Vagina (tissue), 2 donors: Measurements from ENCODE around the gene STXBP5. TPM values are rescaled to one million over a fixed set of nuclear protein-coding genes. Genes with fewer than 3 reads are reported as not detected.

Experiments used
- DNase-seq, 2 donors: peaks; one replicate each; pipeline ENCODE4 v3.0.0-alpha.2; 2017; ENCODE audit errors: extremely low spot score in 2 of 2
- H3K27ac ChIP-seq: fragments of 200-600 bp; sonication (generic); one replicate; pipeline ENCODE4 v1.5.1; 2019
- H3K27me3 ChIP-seq: fragments of 200-600 bp; sonication (generic); one replicate; pipeline ENCODE4 v1.5.1; 2019
- H3K36me3 ChIP-seq, 2 donors: fragments of 200-600 bp; sonication (generic); one replicate each; pipeline ENCODE4 v1.5.1; 2017 to 2019
- H3K4me1 ChIP-seq: fragments of 200-600 bp; sonication (generic); one replicate; pipeline ENCODE4 v1.5.1; 2019
- H3K4me3 ChIP-seq, 2 donors: fragments of 200-600 bp; sonication (generic); 1 replicate in 1 of 2; 2 replicates in 1 of 2; pipeline ENCODE4 v1.5.1; 2016 to 2019
- H3K9me3 ChIP-seq: fragments of 200-600 bp; sonication (generic); one replicate; pipeline ENCODE4 v1.5.1; 2019
- CTCF ChIP-seq, 3 experiments: fragments of 450-650 bp in 2 of 3; fragments of 200-600 bp in 1 of 3; sonication (generic) in 1 of 3; IDR thresholded peaks; one replicate each; pipeline ENCODE4 v1.5.1; 2017 to 2019; ENCODE audit warnings: antibody characterized with exemption in 3 of 3, mild to moderate bottlenecking in 2 of 3, moderate library complexity in 2 of 3
- POLR2A ChIP-seq, 2 donors: fragments of 450-650 bp; IDR thresholded peaks; one replicate each; pipeline ENCODE4 v1.6.1; 2017; ENCODE audit warnings: antibody characterized with exemption in 2 of 2, mild to moderate bottlenecking in 2 of 2, moderate library complexity in 2 of 2
- POLR2AphosphoS5 ChIP-seq, 2 donors: sonication (generic); formaldehyde crosslinking; IDR thresholded peaks; one replicate each; pipeline ENCODE4 v1.9.0; 2017; ENCODE audit warnings: antibody characterized with exemption in 2 of 2, mild to moderate bottlenecking in 2 of 2, low read depth in 1 of 2; ENCODE audit not compliant: insufficient read depth in 1 of 2
- intact Hi-C: fragments of 100-400 bp; cut with DNase I; formaldehyde crosslinking; loops from one replicate; pipeline ENCODE4 v1.15.1; 2023
- total RNA-seq: library from RNA; depleted of rRNA; stranded (reverse); fragments of >200 nt; gene quantifications from one replicate; pipeline ENCODE4 v1.2.3, GENCODE V29; 2016

STXBP5 gene
- total RNA-seq, 1 donor from 2014 or later = 33.9 TPM

GRCh38 chr6:147310521-147310920, 106.3 kb downstream of the STXBP5 start:
- no peak overlapping the region for H3K4me3 ChIP-seq
- DNase-seq = no peak
- no peaks in the 10 kb centered on the region for H3K9me3 ChIP-seq
- no peaks in the 10 kb centered on the region for H3K4me1 ChIP-seq
- no peak overlapping the region for H3K27ac ChIP-seq
- intact Hi-C loops = no loop called here
- TF ChIP-seq CTCF (IDR thresholded peaks at IDR 0.05) = no peak
- no peak for TF ChIP-seq POLR2A (IDR thresholded peaks at IDR 0.05)
- TF ChIP-seq POLR2AphosphoS5 (IDR thresholded peaks at IDR 0.05; ENCODE audit: insufficient read depth in 1 of 2, low read depth in 1 of 2) = no peak
- H3K27me3 ChIP-seq = no peaks in the 10 kb centered on the region
- peaks cover 0 to 3% of the 10 kb centered on the region in 2 donors for H3K36me3 ChIP-seq

GRCh38 chr6:147311218-147311617, 107.0 kb downstream of the STXBP5 start:
- Histone ChIP-seq H3K4me1 (no peaks in the 10 kb centered on the region), H3K27ac (no peak overlapping the region), H3K9me3 (no peaks in the 10 kb centered on the region), H3K36me3 (peaks cover 0 to 10% of the 10 kb centered on the region in 2 donors), H3K27me3 (no peaks in the 10 kb centered on the region), H3K4me3 (no peak overlapping the region)
- DNase-seq = no peak
- intact Hi-C loops = no loop called here
- no peak for TF ChIP-seq POLR2A (IDR thresholded peaks at IDR 0.05)
- TF ChIP-seq CTCF (IDR thresholded peaks at IDR 0.05) = no peak
- no peak for TF ChIP-seq POLR2AphosphoS5 (IDR thresholded peaks at IDR 0.05; ENCODE audit: insufficient read depth in 1 of 2, low read depth in 1 of 2)

- Histone ChIP-seq H3K27me3 (no peaks in the 10 kb centered on the region), H3K36me3 (peaks cover 0 to 18% of the 10 kb centered on the region in 2 donors), H3K9me3 (no peaks in the 10 kb centered on the region), H3K4me3 (no peak overlapping the region), H3K4me1 (no peaks in the 10 kb centered on the region), H3K27ac (no peak overlapping the region)
- intact Hi-C loops = no loop called here
- TF ChIP-seq POLR2AphosphoS5 (IDR thresholded peaks at IDR 0.05; ENCODE audit: insufficient read depth in 1 of 2, low read depth in 1 of 2) = no peak
- DNase-seq = no peak
Observed at GRCh38 chr6:147321260-147321659, 117.0 kb downstream of the STXBP5 start.

GRCh38 chr6:147322299-147323162, 118.3 kb downstream of the STXBP5 start:
- Histone ChIP-seq H3K9me3 (no peaks in the 10 kb centered on the region), H3K4me3 (no peak overlapping the region), H3K27ac (no peak overlapping the region), H3K36me3 (peaks cover 0 to 18% of the 10 kb centered on the region in 2 donors), H3K27me3 (no peaks in the 10 kb centered on the region), H3K4me1 (no peaks in the 10 kb centered on the region)
- DNase-seq = no peak
- intact Hi-C loops = no loop called here
- TF ChIP-seq CTCF (IDR thresholded peaks at IDR 0.05) (no peak), POLR2A (IDR thresholded peaks at IDR 0.05) (no peak), POLR2AphosphoS5 (IDR thresholded peaks at IDR 0.05; ENCODE audit: insufficient read depth in 1 of 2, low read depth in 1 of 2) (no peak)

- H3K27ac ChIP-seq = no peak overlapping the region
- no peak overlapping the region for H3K4me3 ChIP-seq
- DNase-seq = no peak
- no peak for TF ChIP-seq POLR2A (IDR thresholded peaks at IDR 0.05)
- TF ChIP-seq CTCF (IDR thresholded peaks at IDR 0.05) = no peak
- no peak for TF ChIP-seq POLR2AphosphoS5 (IDR thresholded peaks at IDR 0.05; ENCODE audit: insufficient read depth in 1 of 2, low read depth in 1 of 2)
- no peaks in the 10 kb centered on the region for H3K27me3 ChIP-seq
- intact Hi-C loops = no loop called here
- H3K9me3 ChIP-seq = no peaks in the 10 kb centered on the region
- peaks cover 0 to 19% of the 10 kb centered on the region in 2 donors for H3K36me3 ChIP-seq
- no peaks in the 10 kb centered on the region for H3K4me1 ChIP-seq
Observed at GRCh38 chr6:147325557-147325956, 121.3 kb downstream of the STXBP5 start.
